HepG2 (cell line): ENCODE measurements around the gene EEPD1. TPM values are rescaled to one million over a fixed set of nuclear protein-coding genes. Genes with fewer than 3 reads are reported as not detected.

Experiments used
- ATAC-seq: fragments of 200-7000 bp; cut with Tn5 transposase; 3 replicates; pipeline ENCODE4 v1.9.1; 2020; ENCODE audit warnings: mild to moderate bottlenecking, moderate library complexity
- BruUV-seq: library from RNA; stranded (reverse); fragments of 400-500 nt; replicated peaks from 2 replicates; lab custom pipeline; 2021; lab: Mats Ljungman, UMichigan
- CTCF ChIA-PET: fragments of 300-600 bp; formaldehyde crosslinking; extraction: SDS; loops from one replicate; lab custom pipeline; 2021; ENCODE audit warnings: low total read pairs, inconsistent platforms, low intra/inter-chr PET ratio; lab: Yijun Ruan, JAX
- POLR2A ChIA-PET: fragments of 350-600 bp; sonication (Branson Sonifier 250); formaldehyde crosslinking; loops from one replicate; lab custom pipeline; 2020; ENCODE audit warnings: antibody characterized with exemption, inconsistent platforms; lab: Yijun Ruan, JAX
- DNase-seq: peaks from one replicate; pipeline ENCODE4 v3.0.0-alpha.2; 2015; ENCODE audit warnings: low spot score
- FAIRE-seq: peaks from 3 replicates; lab custom pipeline; 2011; peaks lifted over from hg19 to GRCh38; lab: Jason Lieb, UNC
- H2AFZ ChIP-seq: one replicate; pipeline ENCODE4 v1.6.1; 2011; ENCODE audit warnings: low read length, inconsistent platforms
- H3K27ac ChIP-seq: fragments of 300-600 bp; 3 replicates; pipeline ENCODE4 v1.8.0; 2011; ENCODE audit warnings: mixed run types, mild to moderate bottlenecking, mixed read lengths, low read length, inconsistent platforms; ENCODE audit not compliant: insufficient read depth; ENCODE audit errors: extremely low read length
- H3K27me3 ChIP-seq, 2 experiments: fragments of 200-600 bp in 1 of 2; 2 replicates in 1 of 2; 3 replicates in 1 of 2; pipeline versions ENCODE4 v1.6.0 to v1.8.0; 2011; ENCODE audit warnings: low read length in 2 of 2, mild to moderate bottlenecking in 2 of 2, moderate library complexity in 2 of 2, inconsistent platforms in 1 of 2; ENCODE audit not compliant: insufficient read depth in 2 of 2, control insufficient read depth in 1 of 2
- H3K36me3 ChIP-seq, 2 experiments: fragments of 200-600 bp in 1 of 2; replicated peaks in 1 of 2; 2 replicates in 1 of 2; 3 replicates in 1 of 2; pipeline versions ENCODE4 v1.5.1 to v1.8.0; 2011; ENCODE audit warnings: low read length in 2 of 2, inconsistent platforms in 1 of 2; ENCODE audit not compliant: insufficient read depth in 2 of 2, control insufficient read depth in 1 of 2
- H3K4me1 ChIP-seq: 2 replicates; pipeline ENCODE4 v1.5.1; 2012; ENCODE audit warnings: low read length, inconsistent platforms; ENCODE audit not compliant: insufficient read depth
- H3K4me2 ChIP-seq: 2 replicates; pipeline ENCODE4 v1.6.0; 2011; ENCODE audit warnings: low read depth, low read length, inconsistent platforms
- H3K4me3 ChIP-seq, 3 experiments: fragments of 200-600 bp in 1 of 3; sonication (generic), shearing (Covaris generic) in 1 of 3; replicated peaks in 1 of 3; 2 replicates each; pipeline ENCODE4 v1.5.1; 2011 to 2016; ENCODE audit warnings: low read length in 3 of 3, inconsistent platforms in 2 of 3, low read depth in 2 of 3, mild to moderate bottlenecking in 2 of 3, control low read depth in 1 of 3, mixed read lengths in 1 of 3; ENCODE audit not compliant: insufficient read depth in 1 of 3
- H3K79me2 ChIP-seq: one replicate; pipeline ENCODE4 v1.6.1; 2011; ENCODE audit warnings: low read length, inconsistent platforms; ENCODE audit not compliant: insufficient read depth
- H3K9ac ChIP-seq: 2 replicates; pipeline ENCODE4 v1.6.0; 2011; ENCODE audit warnings: mild to moderate bottlenecking, low read depth, low read length, inconsistent platforms; ENCODE audit not compliant: insufficient read depth
- H3K9me3 ChIP-seq: 2 replicates; pipeline ENCODE4 v1.5.1; 2012; ENCODE audit warnings: mild to moderate bottlenecking, low read length
- H4K20me1 ChIP-seq: 2 replicates; pipeline ENCODE4 v1.6.0; 2011; ENCODE audit warnings: inconsistent platforms, mild to moderate bottlenecking, low read length, moderate library complexity; ENCODE audit not compliant: insufficient read depth
- GLI4 ChIP-seq: sonication (generic); formaldehyde crosslinking; IDR thresholded peaks from 2 replicates; pipeline ENCODE4 v1.5.1; 2020; ENCODE audit warnings: missing genetic modification reagents, mild to moderate bottlenecking, moderate library complexity, borderline replicate concordance
- KDM1A ChIP-seq: IDR thresholded peaks from 2 replicates; pipeline ENCODE4 v1.6.1; 2016; ENCODE audit warnings: missing compliant biosample characterization
- MTA3 ChIP-seq: sonication (generic); formaldehyde crosslinking; IDR thresholded peaks from 2 replicates; pipeline ENCODE4 v1.4.0; 2020; ENCODE audit warnings: missing genetic modification reagents
- NCOA2 ChIP-seq: sonication (generic); formaldehyde crosslinking; IDR thresholded peaks from 2 replicates; pipeline ENCODE4 v1.8.0; 2022; ENCODE audit warnings: inconsistent platforms
- NKX3-1 ChIP-seq: sonication (generic); formaldehyde crosslinking; IDR thresholded peaks from 2 replicates; pipeline ENCODE4 v1.5.0; 2020; ENCODE audit warnings: missing genetic modification reagents
- STAG1 ChIP-seq: sonication (generic); formaldehyde crosslinking; IDR thresholded peaks from 2 replicates; pipeline ENCODE4 v1.4.0; 2020; ENCODE audit warnings: missing genetic modification reagents
- TOE1 ChIP-seq: sonication (generic); formaldehyde crosslinking; IDR thresholded peaks from 2 replicates; pipeline ENCODE4 v1.4.0; 2020; ENCODE audit warnings: mild to moderate bottlenecking, missing genetic modification reagents
- XRCC5 ChIP-seq: fragments of 200-400 bp; formaldehyde crosslinking; optimal IDR thresholded peaks from 2 replicates; pipeline ENCODE3; 2017; ENCODE audit warnings: mild to moderate bottlenecking, low read length
- ZNF468 ChIP-seq: sonication (generic); formaldehyde crosslinking; IDR thresholded peaks from 2 replicates; pipeline ENCODE4 v1.8.0; 2022; ENCODE audit warnings: mild to moderate bottlenecking, moderate library complexity, missing genetic modification reagents
- ZNF616 ChIP-seq: sonication (generic); formaldehyde crosslinking; IDR thresholded peaks from 2 replicates; pipeline ENCODE4 v1.5.0; 2020; ENCODE audit warnings: low read depth, mild to moderate bottlenecking, missing genetic modification reagents
- ZNF619 ChIP-seq: sonication (generic); formaldehyde crosslinking; IDR thresholded peaks from 2 replicates; pipeline ENCODE4 v1.4.0; 2020; ENCODE audit warnings: mild to moderate bottlenecking, missing genetic modification reagents
- ZZZ3 ChIP-seq: sonication (generic); formaldehyde crosslinking; IDR thresholded peaks from 2 replicates; pipeline ENCODE4 v1.4.0; 2020; ENCODE audit warnings: missing genetic modification reagents, mild to moderate bottlenecking, borderline replicate concordance
- WGBS: methylation state at CpG from one replicate; pipeline ENCODE4 v1.1.6; 2017; ENCODE audit warnings: low lambda C conversion rate; 5-methylcytosine and 5-hydroxymethylcytosine counted together
- in situ Hi-C: cut with HindIII; loops from 2 replicates; pipeline ENCODE4 v1.10.0; 2017; ENCODE audit warnings: low pct_unique_long_range_greater_than_20kb; ENCODE audit not compliant: extremely low pct_ligation_motif_present
- intact Hi-C: fragments of 100-400 bp; cut with micrococcal nuclease; formaldehyde crosslinking; loops from one replicate; pipeline ENCODE4 v1.10.0; 2022; ENCODE audit not compliant: unreplicated experiment
- polyA plus RNA-seq, 8 experiments: library from polyadenylated mRNA; depleted of rRNA in 3 of 8; stranded (reverse) in 7 of 8; unstranded in 1 of 8; fragments of >200 nt; fragmentation: Illumina TruSeq in 4 of 8; extraction: Trizol in 4 of 8; gene quantifications; 2 replicates each; pipeline versions ENCODE4 v1.2.1 to v1.2.3, GENCODE V29; 2011 to 2016; ENCODE audit warnings: low read depth in 4 of 8, missing spikeins in 1 of 8, mixed read lengths in 1 of 8; ENCODE audit not compliant: insufficient read depth in 1 of 8
- total RNA-seq, 5 experiments: library from RNA; depleted of rRNA; stranded (reverse); fragments of >200 nt; fragmentation: Illumina TruSeq; extraction: Trizol; gene quantifications; 2 replicates each; pipeline ENCODE4 v1.2.3, GENCODE V29; 2016; ENCODE audit warnings: low read depth in 1 of 5
- TF ChIP-seq, protein P1 (sequence below): sonication (generic); formaldehyde crosslinking; IDR thresholded peaks from 2 replicates; pipeline ENCODE4 v1.4.0; 2020; ENCODE audit warnings: missing genetic modification reagents
- TF ChIP-seq, protein P2 (sequence below): sonication (generic); formaldehyde crosslinking; IDR thresholded peaks from 2 replicates; pipeline ENCODE4 v1.9.0; 2021; ENCODE audit warnings: missing genetic modification reagents, borderline replicate concordance
- TF ChIP-seq, protein P3 (sequence below): sonication (generic); formaldehyde crosslinking; IDR thresholded peaks from 2 replicates; pipeline ENCODE4 v1.9.0; 2021; ENCODE audit warnings: missing genetic modification reagents, borderline replicate concordance

The EEPD1 gene
- total and polyA plus RNA-seq, 2 of the 13 experiments (the other 11 are each of a cell fraction or from before 2014, with no cell fraction given), result 10.1 to 16.4 TPM

GRCh38 chr7:36227223-36227622, 74.2 kb downstream of the EEPD1 start:
- no peak for DNase-seq
- H2AFZ ChIP-seq, result no peak overlapping the region
- peaks cover 4% of the 10 kb centered on the region for H3K4me1 ChIP-seq
- 96% methylated on average over 5 of the region's 5 CpGs for WGBS
- intact Hi-C loops, result no loop called here
- ChIA-PET CTCF (no interaction called here), POLR2A (no interaction called here)
- H3K4me3 ChIP-seq, result no peak overlapping the region
- H3K9ac ChIP-seq, result no peak overlapping the region
- no peaks in the 10 kb centered on the region for H3K27me3 ChIP-seq
- no peak overlapping the region for H3K27ac ChIP-seq
- H4K20me1 ChIP-seq, result no peaks in the 10 kb centered on the region
- H3K9me3 ChIP-seq, result no peaks in the 10 kb centered on the region
- peaks cover 0 to 1% of the 10 kb centered on the region in 2 experiments; a peak in 1 of 5 replicates for H3K36me3 ChIP-seq
- in situ Hi-C loops, result no loop called here
- no peak overlapping the region for H3K4me2 ChIP-seq
- BruUV-seq, result no TSS peak
- ATAC-seq, result no peak
- FAIRE-seq, result no peak
- H3K79me2 ChIP-seq, result no peaks in the 10 kb centered on the region
- TF ChIP-seq ZZZ3 (CRISPR knock-in tag) (no peak), ZNF619 (CRISPR knock-in tag) (no peak), TOE1 (CRISPR knock-in tag) (no peak), GLI4 (CRISPR knock-in tag) (no peak), ZNF468 (CRISPR knock-in tag) (no peak), STAG1 (CRISPR knock-in tag) (no peak), XRCC5 (no peak), KDM1A (CRISPR knock-in tag) (no peak), NCOA2 (CRISPR knock-in tag) (no peak), MTA3 (CRISPR knock-in tag) (no peak), NKX3-1 (CRISPR knock-in tag) (no peak), ZNF616 (CRISPR knock-in tag) (no peak)
- TF ChIP-seq, protein P1, sequence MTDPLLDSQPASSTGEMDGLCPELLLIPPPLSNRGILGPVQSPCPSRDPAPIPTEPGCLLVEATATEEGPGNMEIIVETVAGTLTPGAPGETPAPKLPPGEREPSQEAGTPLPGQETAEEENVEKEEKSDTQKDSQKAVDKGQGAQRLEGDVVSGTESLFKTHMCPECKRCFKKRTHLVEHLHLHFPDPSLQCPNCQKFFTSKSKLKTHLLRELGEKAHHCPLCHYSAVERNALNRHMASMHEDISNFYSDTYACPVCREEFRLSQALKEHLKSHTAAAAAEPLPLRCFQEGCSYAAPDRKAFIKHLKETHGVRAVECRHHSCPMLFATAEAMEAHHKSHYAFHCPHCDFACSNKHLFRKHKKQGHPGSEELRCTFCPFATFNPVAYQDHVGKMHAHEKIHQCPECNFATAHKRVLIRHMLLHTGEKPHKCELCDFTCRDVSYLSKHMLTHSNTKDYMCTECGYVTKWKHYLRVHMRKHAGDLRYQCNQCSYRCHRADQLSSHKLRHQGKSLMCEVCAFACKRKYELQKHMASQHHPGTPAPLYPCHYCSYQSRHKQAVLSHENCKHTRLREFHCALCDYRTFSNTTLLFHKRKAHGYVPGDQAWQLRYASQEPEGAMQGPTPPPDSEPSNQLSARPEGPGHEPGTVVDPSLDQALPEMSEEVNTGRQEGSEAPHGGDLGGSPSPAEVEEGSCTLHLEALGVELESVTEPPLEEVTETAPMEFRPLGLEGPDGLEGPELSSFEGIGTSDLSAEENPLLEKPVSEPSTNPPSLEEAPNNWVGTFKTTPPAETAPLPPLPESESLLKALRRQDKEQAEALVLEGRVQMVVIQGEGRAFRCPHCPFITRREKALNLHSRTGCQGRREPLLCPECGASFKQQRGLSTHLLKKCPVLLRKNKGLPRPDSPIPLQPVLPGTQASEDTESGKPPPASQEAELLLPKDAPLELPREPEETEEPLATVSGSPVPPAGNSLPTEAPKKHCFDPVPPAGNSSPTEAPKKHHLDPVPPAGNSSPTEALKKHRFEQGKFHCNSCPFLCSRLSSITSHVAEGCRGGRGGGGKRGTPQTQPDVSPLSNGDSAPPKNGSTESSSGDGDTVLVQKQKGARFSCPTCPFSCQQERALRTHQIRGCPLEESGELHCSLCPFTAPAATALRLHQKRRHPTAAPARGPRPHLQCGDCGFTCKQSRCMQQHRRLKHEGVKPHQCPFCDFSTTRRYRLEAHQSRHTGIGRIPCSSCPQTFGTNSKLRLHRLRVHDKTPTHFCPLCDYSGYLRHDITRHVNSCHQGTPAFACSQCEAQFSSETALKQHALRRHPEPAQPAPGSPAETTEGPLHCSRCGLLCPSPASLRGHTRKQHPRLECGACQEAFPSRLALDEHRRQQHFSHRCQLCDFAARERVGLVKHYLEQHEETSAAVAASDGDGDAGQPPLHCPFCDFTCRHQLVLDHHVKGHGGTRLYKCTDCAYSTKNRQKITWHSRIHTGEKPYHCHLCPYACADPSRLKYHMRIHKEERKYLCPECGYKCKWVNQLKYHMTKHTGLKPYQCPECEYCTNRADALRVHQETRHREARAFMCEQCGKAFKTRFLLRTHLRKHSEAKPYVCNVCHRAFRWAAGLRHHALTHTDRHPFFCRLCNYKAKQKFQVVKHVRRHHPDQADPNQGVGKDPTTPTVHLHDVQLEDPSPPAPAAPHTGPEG, result no peak
- TF ChIP-seq, protein P2, sequence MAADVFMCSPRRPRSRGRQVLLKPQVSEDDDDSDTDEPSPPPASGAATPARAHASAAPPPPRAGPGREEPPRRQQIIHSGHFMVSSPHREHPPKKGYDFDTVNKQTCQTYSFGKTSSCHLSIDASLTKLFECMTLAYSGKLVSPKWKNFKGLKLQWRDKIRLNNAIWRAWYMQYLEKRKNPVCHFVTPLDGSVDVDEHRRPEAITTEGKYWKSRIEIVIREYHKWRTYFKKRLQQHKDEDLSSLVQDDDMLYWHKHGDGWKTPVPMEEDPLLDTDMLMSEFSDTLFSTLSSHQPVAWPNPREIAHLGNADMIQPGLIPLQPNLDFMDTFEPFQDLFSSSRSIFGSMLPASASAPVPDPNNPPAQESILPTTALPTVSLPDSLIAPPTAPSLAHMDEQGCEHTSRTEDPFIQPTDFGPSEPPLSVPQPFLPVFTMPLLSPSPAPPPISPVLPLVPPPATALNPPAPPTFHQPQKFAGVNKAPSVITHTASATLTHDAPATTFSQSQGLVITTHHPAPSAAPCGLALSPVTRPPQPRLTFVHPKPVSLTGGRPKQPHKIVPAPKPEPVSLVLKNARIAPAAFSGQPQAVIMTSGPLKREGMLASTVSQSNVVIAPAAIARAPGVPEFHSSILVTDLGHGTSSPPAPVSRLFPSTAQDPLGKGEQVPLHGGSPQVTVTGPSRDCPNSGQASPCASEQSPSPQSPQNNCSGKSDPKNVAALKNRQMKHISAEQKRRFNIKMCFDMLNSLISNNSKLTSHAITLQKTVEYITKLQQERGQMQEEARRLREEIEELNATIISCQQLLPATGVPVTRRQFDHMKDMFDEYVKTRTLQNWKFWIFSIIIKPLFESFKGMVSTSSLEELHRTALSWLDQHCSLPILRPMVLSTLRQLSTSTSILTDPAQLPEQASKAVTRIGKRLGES (CRISPR knock-in tag), result no peak
- TF ChIP-seq, protein P3, sequence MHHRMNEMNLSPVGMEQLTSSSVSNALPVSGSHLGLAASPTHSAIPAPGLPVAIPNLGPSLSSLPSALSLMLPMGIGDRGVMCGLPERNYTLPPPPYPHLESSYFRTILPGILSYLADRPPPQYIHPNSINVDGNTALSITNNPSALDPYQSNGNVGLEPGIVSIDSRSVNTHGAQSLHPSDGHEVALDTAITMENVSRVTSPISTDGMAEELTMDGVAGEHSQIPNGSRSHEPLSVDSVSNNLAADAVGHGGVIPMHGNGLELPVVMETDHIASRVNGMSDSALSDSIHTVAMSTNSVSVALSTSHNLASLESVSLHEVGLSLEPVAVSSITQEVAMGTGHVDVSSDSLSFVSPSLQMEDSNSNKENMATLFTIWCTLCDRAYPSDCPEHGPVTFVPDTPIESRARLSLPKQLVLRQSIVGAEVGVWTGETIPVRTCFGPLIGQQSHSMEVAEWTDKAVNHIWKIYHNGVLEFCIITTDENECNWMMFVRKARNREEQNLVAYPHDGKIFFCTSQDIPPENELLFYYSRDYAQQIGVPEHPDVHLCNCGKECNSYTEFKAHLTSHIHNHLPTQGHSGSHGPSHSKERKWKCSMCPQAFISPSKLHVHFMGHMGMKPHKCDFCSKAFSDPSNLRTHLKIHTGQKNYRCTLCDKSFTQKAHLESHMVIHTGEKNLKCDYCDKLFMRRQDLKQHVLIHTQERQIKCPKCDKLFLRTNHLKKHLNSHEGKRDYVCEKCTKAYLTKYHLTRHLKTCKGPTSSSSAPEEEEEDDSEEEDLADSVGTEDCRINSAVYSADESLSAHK (CRISPR knock-in tag), result no peak
